GM06990 (cell line): ENCODE measurements around the gene SLC7A14.

Experiments
- DNase-seq: peaks from one replicate; pipeline ENCODE4 v3.0.0-alpha.2; 2011; ENCODE audit not compliant: insufficient read length; ENCODE audit errors: extremely low read depth
- H3K27me3 ChIP-seq: replicated peaks from 2 replicates; pipeline ENCODE4 v1.6.0; 2011; ENCODE audit warnings: low read length; ENCODE audit not compliant: control insufficient read depth, insufficient read depth
- H3K36me3 ChIP-seq: 2 replicates; pipeline ENCODE4 v1.5.1; 2011; ENCODE audit warnings: low read length; ENCODE audit not compliant: control insufficient read depth, insufficient read depth
- H3K4me3 ChIP-seq: replicated peaks from 2 replicates; pipeline ENCODE4 v1.5.1; 2011; ENCODE audit warnings: low read depth, mild to moderate bottlenecking, control low read depth, low read length
- TF ChIP-seq, protein P1 (sequence below): IDR thresholded peaks from 2 replicates; pipeline ENCODE4 v1.5.1; 2011; ENCODE audit warnings: low read length, control low read depth, mild to moderate bottlenecking, inconsistent platforms; ENCODE audit not compliant: insufficient read depth, poor library complexity, severe bottlenecking

Gene SLC7A14

DNA sequence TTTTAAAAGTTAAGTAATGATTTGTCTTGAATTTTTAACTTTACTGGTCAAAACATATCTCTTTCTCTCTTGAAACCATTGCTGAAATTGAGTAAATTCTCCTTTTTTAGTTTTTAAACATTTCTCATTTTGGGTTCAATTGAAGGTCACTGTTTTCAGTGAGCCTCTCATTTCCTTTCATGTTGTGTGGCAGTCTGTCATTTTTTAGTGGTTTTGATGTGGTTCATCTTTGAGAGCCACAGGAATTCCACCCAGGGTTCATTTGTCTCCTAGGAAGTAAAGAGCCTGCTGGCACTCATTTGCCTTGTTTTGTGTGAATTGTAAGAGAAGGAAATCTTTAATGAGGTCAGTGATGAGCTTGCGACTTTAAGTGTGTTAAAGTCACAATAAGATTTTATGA is 156.8 kb downstream of the SLC7A14 start:
- TF ChIP-seq, protein P1, sequence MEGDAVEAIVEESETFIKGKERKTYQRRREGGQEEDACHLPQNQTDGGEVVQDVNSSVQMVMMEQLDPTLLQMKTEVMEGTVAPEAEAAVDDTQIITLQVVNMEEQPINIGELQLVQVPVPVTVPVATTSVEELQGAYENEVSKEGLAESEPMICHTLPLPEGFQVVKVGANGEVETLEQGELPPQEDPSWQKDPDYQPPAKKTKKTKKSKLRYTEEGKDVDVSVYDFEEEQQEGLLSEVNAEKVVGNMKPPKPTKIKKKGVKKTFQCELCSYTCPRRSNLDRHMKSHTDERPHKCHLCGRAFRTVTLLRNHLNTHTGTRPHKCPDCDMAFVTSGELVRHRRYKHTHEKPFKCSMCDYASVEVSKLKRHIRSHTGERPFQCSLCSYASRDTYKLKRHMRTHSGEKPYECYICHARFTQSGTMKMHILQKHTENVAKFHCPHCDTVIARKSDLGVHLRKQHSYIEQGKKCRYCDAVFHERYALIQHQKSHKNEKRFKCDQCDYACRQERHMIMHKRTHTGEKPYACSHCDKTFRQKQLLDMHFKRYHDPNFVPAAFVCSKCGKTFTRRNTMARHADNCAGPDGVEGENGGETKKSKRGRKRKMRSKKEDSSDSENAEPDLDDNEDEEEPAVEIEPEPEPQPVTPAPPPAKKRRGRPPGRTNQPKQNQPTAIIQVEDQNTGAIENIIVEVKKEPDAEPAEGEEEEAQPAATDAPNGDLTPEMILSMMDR: no peak
- Histone ChIP-seq H3K27me3 (no peaks in the 10 kb centered on the region), H3K36me3 (no peaks in the 10 kb centered on the region), H3K4me3 (no peak overlapping the region)
- DNase-seq: no peak

DNA sequence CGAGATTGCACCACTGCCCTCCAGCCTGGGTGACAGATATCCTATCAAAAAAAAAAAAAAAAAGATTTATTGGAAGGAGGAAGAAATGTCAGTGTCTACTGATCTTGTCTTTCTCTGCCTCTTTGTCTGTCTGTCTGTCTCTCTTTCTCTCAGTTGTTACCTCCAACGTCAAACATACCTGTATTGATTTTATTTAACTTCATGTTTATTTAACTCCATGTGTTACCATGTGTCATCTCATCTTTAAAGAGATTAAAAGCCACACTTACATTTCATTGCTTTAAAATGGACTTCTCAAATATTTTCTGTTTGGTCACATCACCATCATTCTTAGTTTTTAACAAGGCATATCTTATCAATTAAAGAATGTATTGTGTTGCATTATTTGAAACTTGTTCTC is 157.8 kb downstream of the SLC7A14 start:
- no peaks in the 10 kb centered on the region for H3K27me3 ChIP-seq
- no peaks in the 10 kb centered on the region for H3K36me3 ChIP-seq
- DNase-seq: no peak
- H3K4me3 ChIP-seq: no peak overlapping the region
- TF ChIP-seq, protein P1: no peak

DNA sequence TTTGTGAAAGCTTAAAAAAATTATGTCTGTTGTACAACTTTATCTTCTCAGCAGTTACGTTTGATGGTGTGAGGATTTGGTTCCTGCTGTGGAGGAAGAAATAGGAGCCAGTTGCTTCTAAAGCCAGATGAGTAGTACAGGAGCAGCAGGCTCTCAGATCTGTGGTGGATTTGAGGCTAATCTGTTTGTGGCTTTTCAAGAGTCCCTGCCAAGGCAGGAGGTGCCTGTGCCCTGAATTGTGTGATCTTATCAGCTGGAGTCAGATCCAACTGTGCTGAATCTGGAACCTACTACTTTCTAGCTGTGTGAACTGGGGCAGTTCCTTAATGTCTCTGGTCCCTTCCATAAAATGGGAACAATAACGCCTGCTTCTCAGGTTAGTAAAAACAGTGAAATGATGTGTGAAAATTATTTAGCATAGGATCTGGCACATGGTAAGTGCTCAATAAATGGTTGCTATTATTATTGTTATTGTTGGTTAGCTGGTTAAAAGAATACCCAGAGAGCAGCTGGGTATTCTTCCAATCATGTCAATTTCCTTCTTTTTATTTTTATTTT is 159.6 kb downstream of the SLC7A14 start:
- DNase-seq: no peak
- Histone ChIP-seq H3K4me3 (no peak overlapping the region), H3K36me3 (no peaks in the 10 kb centered on the region), H3K27me3 (no peaks in the 10 kb centered on the region)
- TF ChIP-seq, protein P1: no peak

DNA sequence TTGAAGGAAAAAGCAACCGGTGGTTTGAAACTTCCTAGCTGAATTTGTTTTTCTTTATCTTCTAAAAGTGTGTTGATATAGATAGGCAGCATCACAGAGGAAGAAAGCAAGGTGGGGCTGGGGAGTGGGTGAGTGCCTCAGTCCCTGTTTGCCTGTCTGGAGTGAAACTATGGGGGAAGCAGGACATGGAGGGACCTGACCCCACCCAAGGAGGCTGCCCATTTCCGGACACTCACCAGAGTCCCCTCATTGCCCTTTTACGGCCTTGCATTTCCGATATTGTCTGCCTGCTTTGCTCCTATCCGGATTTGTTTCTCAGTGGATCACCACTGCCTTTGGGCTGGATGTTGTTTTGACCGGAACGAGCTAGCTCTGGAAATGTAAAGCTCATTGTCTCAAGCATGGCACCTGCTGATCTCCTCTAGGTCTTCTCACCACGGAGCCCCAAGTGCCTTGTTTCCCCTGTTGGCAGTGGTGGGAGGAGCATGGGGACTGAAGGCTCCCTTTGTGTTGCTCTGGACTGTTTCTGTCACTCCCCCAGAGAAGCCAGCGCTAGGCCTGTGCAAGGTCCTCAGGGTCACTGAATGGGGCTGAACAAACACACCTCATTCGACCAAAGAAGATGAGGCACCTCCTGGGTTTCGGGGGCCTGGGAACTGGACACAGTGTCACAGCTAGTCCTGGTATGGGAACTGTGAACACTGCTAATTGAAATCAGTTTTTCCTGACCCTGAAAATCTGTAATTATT is 160.2 kb downstream of the SLC7A14 start:
- DNase-seq: no peak
- Histone ChIP-seq H3K4me3 (no peak overlapping the region), H3K36me3 (no peaks in the 10 kb centered on the region)

DNA sequence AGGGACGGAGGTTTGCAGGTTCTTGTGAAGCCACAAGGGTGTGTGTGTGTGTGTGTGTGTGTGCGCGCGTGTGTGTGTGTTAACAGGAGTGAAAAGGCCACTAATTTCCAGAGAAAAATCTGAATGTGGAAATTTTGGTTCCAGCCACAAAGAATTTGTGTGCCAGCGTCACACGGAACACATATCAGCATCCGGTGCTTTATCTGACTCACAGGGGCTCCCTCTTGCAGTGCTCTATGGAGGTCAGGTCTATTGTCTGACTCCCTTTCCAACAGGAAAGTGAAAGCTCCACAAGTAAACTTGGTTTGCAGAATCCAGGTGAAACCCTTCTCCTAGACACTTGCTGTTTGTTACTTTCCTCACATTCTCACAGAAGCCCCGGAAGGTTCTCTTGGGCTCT is 161.0 kb downstream of the SLC7A14 start:
- Histone ChIP-seq H3K36me3 (no peaks in the 10 kb centered on the region), H3K27me3 (no peaks in the 10 kb centered on the region; the same call in 1 of the 2 replicates), H3K4me3 (no peak overlapping the region)
- no peak for DNase-seq
- TF ChIP-seq, protein P1: no peak

More for the DNA sequence above, 160.2 kb downstream of the SLC7A14 start:
- H3K27me3 ChIP-seq: no peaks in the 10 kb centered on the region
- TF ChIP-seq, protein P1: no peak
